ENCODE data around the gene ORC2.

Gene ORC2

DNA sequence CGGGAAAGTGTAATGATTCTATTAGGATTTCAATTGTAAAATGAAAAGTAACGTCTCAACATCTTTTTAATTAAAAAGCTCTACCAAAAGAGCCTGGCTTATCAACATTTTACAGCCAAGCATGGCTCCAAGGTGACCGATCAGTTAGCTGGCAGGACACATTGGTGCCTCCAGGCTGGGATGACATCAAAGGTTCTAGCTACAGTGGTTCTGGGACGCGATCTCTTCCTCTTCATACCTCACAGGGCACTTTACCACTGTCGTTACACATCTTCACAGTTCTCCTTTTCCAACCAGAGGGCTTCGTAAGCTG, 693 bp downstream of the ORC2 start:
- peak overlapping the region; percentile 88 for H3K27ac ChIP-seq (ENCODE audit: low read length, poor library complexity, severe bottlenecking)
- peak overlapping the region in 1 of 2 experiments; percentile 97 for H3K18ac ChIP-seq (ENCODE audit: low read depth in 1 of 2, low read length in 2 of 2)
- 7% methylated on average over 6 of the region's 7 CpGs for WGBS

DNA sequence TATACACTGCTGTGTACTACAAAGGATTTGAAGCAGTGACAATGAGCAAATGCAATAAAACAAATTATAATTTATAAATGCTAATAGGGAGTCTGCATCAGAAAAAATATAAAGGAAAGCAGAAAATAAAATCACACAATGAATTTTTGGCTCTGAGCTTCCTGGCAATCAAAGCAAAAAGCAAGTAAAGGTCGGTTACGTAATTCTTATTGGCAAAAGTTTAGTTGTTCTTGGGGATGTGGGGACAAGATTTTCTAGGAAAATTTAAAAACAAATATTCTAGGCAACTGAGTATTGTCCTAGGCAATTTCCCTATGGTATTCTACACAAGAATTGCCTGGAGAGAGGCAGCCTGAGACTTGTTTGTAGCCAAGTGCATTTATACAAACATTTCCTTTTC, 1.8 kb downstream of the ORC2 start:
- peak overlapping the region; percentile 92 for H3K9ac ChIP-seq (ENCODE audit: low read length)
- no peak overlapping the region for H2BK15ac ChIP-seq (ENCODE audit: low read depth, poor library complexity, severe bottlenecking)
- H3K79me1 ChIP-seq (replicated peaks; ENCODE audit: low read length, poor library complexity, severe bottlenecking), result peaks cover 20% of the 10 kb centered on the region
- peaks cover 6% of the 10 kb centered on the region for H3K4me1 ChIP-seq (ENCODE audit: control insufficient read depth, insufficient read depth, low read depth, low read length)
- H3K23ac ChIP-seq (ENCODE audit: low read length in 2 of 2), result no peak overlapping the region
- H3K36me3 ChIP-seq (ENCODE audit: control insufficient read depth in 1 of 2, insufficient read depth in 2 of 2, low read depth in 1 of 2, low read length in 2 of 2), result peaks cover 6 to 33% of the 10 kb centered on the region in 2 experiments
- H3K18ac ChIP-seq (ENCODE audit: low read depth in 1 of 2, low read length in 2 of 2), result no peak overlapping the region
- no peak overlapping the region for H4K91ac ChIP-seq (ENCODE audit: low read length)
- no peak overlapping the region for H3K4me2 ChIP-seq (ENCODE audit: low read length, poor library complexity, severe bottlenecking)
- peak overlapping the region in 1 of 2 experiments; percentile 89 for H3K4me3 ChIP-seq (ENCODE audit: insufficient read depth in 1 of 2, low read depth in 1 of 2, low read length in 2 of 2)
- no peak for DNase-seq
- H2AK5ac ChIP-seq (ENCODE audit: low read length, severe bottlenecking), result no peak overlapping the region
- H4K8ac ChIP-seq (ENCODE audit: low read length), result no peak overlapping the region
- no peaks in the 10 kb centered on the region for H3K9me3 ChIP-seq (ENCODE audit: control insufficient read depth, low read length)
- 80% methylated on average over 2 of the region's 2 CpGs for WGBS
- H2BK5ac ChIP-seq (ENCODE audit: low read depth, low read length, poor library complexity, severe bottlenecking), result no peak overlapping the region
- no peak overlapping the region for H3K14ac ChIP-seq (ENCODE audit: low read length in 2 of 2)
- H2BK12ac ChIP-seq (ENCODE audit: low read length in 2 of 2), result no peak overlapping the region
- H3K27me3 ChIP-seq (ENCODE audit: control insufficient read depth in 1 of 2, insufficient read depth in 1 of 2, low read length in 2 of 2), result no peaks in the 10 kb centered on the region
- no peak overlapping the region for H2BK120ac ChIP-seq (ENCODE audit: low read depth, low read length)
- no peak overlapping the region for H2AFZ ChIP-seq (ENCODE audit: low read depth, low read length)
- no peak overlapping the region for H3K27ac ChIP-seq (ENCODE audit: low read length, poor library complexity, severe bottlenecking)
- H3K4ac ChIP-seq (ENCODE audit: low read depth in 1 of 2, low read length in 2 of 2), result no peak overlapping the region

More for the DNA sequence above, 693 bp downstream of the ORC2 start:
- Histone ChIP-seq H3K4me2 (ENCODE audit: low read length, poor library complexity, severe bottlenecking) (peak overlapping the region; percentile 87), H3K14ac (ENCODE audit: low read length in 2 of 2) (no peak overlapping the region), H3K4ac (ENCODE audit: low read depth in 1 of 2, low read length in 2 of 2) (peak overlapping the region in 1 of 2 experiments; percentile 73), H3K9ac (ENCODE audit: low read length) (peak overlapping the region; percentile 92), H3K4me1 (ENCODE audit: control insufficient read depth, insufficient read depth, low read depth, low read length) (peaks cover 6% of the 10 kb centered on the region), H3K9me3 (ENCODE audit: control insufficient read depth, low read length) (no peaks in the 10 kb centered on the region), H3K79me1 (replicated peaks; ENCODE audit: low read length, poor library complexity, severe bottlenecking) (peaks cover 18% of the 10 kb centered on the region), H3K23ac (ENCODE audit: low read length in 2 of 2) (no peak overlapping the region), H2BK120ac (ENCODE audit: low read depth, low read length) (no peak overlapping the region), H3K36me3 (ENCODE audit: control insufficient read depth in 1 of 2, insufficient read depth in 2 of 2, low read depth in 1 of 2, low read length in 2 of 2) (peaks cover 3 to 23% of the 10 kb centered on the region in 2 experiments), H4K8ac (ENCODE audit: low read length) (no peak overlapping the region), H2BK5ac (ENCODE audit: low read depth, low read length, poor library complexity, severe bottlenecking) (no peak overlapping the region), H4K91ac (ENCODE audit: low read length) (no peak overlapping the region), H2AFZ (ENCODE audit: low read depth, low read length) (no peak overlapping the region), H2BK15ac (ENCODE audit: low read depth, poor library complexity, severe bottlenecking) (no peak overlapping the region), H2AK5ac (ENCODE audit: low read length, severe bottlenecking) (no peak overlapping the region), H2BK12ac (ENCODE audit: low read length in 2 of 2) (no peak overlapping the region), H3K27me3 (ENCODE audit: control insufficient read depth in 1 of 2, insufficient read depth in 1 of 2, low read length in 2 of 2) (no peaks in the 10 kb centered on the region), H3K4me3 (ENCODE audit: insufficient read depth in 1 of 2, low read depth in 1 of 2, low read length in 2 of 2) (peak overlapping the region; percentile 89 to 99)
- DNase-seq, result no peak

DNA sequence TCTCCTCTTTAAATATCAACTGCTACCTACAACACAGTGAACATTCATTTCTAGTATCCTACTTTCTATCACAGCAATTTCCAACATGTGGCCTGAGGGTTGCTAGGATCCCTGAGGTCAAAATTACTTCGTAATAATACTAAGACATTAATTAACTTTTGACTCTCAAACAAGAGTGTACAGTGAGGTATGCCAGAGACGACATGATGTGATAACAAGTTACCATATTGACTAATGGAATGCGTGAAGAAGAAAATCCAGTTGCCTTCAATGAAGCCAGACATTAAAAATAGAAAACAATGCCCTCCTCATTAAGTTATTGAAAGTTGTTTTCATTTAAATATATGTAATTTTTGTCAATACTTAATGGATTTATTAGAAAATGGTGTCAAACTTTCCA, 13.1 kb downstream of the ORC2 start:
- peaks cover 2% of the 10 kb centered on the region for H3K79me1 ChIP-seq (replicated peaks; ENCODE audit: low read length, poor library complexity, severe bottlenecking)
- H3K4me3 ChIP-seq (ENCODE audit: insufficient read depth in 1 of 2, low read depth in 1 of 2, low read length in 2 of 2), result no peak overlapping the region
- H2BK5ac ChIP-seq (ENCODE audit: low read depth, low read length, poor library complexity, severe bottlenecking), result no peak overlapping the region
- H3K18ac ChIP-seq (ENCODE audit: low read depth in 1 of 2, low read length in 2 of 2), result no peak overlapping the region
- H2BK15ac ChIP-seq (ENCODE audit: low read depth, poor library complexity, severe bottlenecking), result no peak overlapping the region
- H3K9ac ChIP-seq (ENCODE audit: low read length), result no peak overlapping the region
- no peak for DNase-seq
- H3K27me3 ChIP-seq (ENCODE audit: control insufficient read depth in 1 of 2, insufficient read depth in 1 of 2, low read length in 2 of 2), result no peaks in the 10 kb centered on the region
- H3K27ac ChIP-seq (ENCODE audit: low read length, poor library complexity, severe bottlenecking), result no peak overlapping the region
- no peak overlapping the region for H2BK120ac ChIP-seq (ENCODE audit: low read depth, low read length)
- no peak overlapping the region for H2AFZ ChIP-seq (ENCODE audit: low read depth, low read length)
- no peak overlapping the region for H2AK5ac ChIP-seq (ENCODE audit: low read length, severe bottlenecking)
- H4K91ac ChIP-seq (ENCODE audit: low read length), result no peak overlapping the region
- no peaks in the 10 kb centered on the region for H3K9me3 ChIP-seq (ENCODE audit: control insufficient read depth, low read length)
- WGBS, result 100% methylated on average over 2 of the region's 3 CpGs
- no peaks in the 10 kb centered on the region for H3K4me1 ChIP-seq (ENCODE audit: control insufficient read depth, insufficient read depth, low read depth, low read length)
- no peak overlapping the region for H4K8ac ChIP-seq (ENCODE audit: low read length)
- H2BK12ac ChIP-seq (ENCODE audit: low read length in 2 of 2), result no peak overlapping the region
- no peak overlapping the region for H3K14ac ChIP-seq (ENCODE audit: low read length in 2 of 2)
- H3K4ac ChIP-seq (ENCODE audit: low read depth in 1 of 2, low read length in 2 of 2), result no peak overlapping the region
- H3K23ac ChIP-seq (ENCODE audit: low read length in 2 of 2), result no peak overlapping the region
- H3K4me2 ChIP-seq (ENCODE audit: low read length, poor library complexity, severe bottlenecking), result no peak overlapping the region
- peaks cover 9 to 79% of the 10 kb centered on the region in 2 experiments for H3K36me3 ChIP-seq (ENCODE audit: control insufficient read depth in 1 of 2, insufficient read depth in 2 of 2, low read depth in 1 of 2, low read length in 2 of 2)

DNA sequence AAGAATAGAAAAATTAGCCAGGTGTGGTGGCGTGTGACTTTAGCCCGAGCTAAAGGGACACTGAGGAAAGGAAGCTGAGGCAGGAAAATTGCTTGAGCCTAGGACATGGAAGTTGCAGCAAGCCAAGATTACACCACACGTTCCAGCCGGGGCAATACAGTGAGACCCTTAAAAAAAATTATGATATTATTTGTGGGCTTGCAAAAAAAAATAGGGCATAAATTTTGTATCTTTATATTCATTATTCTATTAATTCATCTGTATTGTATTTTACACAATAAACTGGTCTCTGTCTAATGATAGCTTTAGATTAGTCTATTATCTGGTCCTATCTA, 18.1 kb downstream of the ORC2 start:
- peak overlapping the region; percentile 84 for H2AK5ac ChIP-seq (ENCODE audit: low read length, severe bottlenecking)
- H3K79me1 ChIP-seq (replicated peaks; ENCODE audit: low read length, poor library complexity, severe bottlenecking), result peaks cover 1% of the 10 kb centered on the region
- H4K8ac ChIP-seq (ENCODE audit: low read length), result no peak overlapping the region
- H3K27me3 ChIP-seq (ENCODE audit: control insufficient read depth in 1 of 2, insufficient read depth in 1 of 2, low read length in 2 of 2), result no peaks in the 10 kb centered on the region
- H3K4me3 ChIP-seq (ENCODE audit: insufficient read depth in 1 of 2, low read depth in 1 of 2, low read length in 2 of 2), result no peak overlapping the region
- no peak overlapping the region for H3K4me2 ChIP-seq (ENCODE audit: low read length, poor library complexity, severe bottlenecking)
- peak overlapping the region; percentile 84 for H3K27ac ChIP-seq (ENCODE audit: low read length, poor library complexity, severe bottlenecking)
- H4K91ac ChIP-seq (ENCODE audit: low read length), result no peak overlapping the region
- H2BK120ac ChIP-seq (ENCODE audit: low read depth, low read length), result no peak overlapping the region
- no peak overlapping the region for H2BK15ac ChIP-seq (ENCODE audit: low read depth, poor library complexity, severe bottlenecking)
- H3K18ac ChIP-seq (ENCODE audit: low read depth in 1 of 2, low read length in 2 of 2), result no peak overlapping the region
- no peak for DNase-seq
- H2BK5ac ChIP-seq (ENCODE audit: low read depth, low read length, poor library complexity, severe bottlenecking), result peak overlapping the region; percentile 89
- WGBS, result 97% methylated on average over 2 of the region's 4 CpGs
- no peak overlapping the region for H3K14ac ChIP-seq (ENCODE audit: low read length in 2 of 2)
- peaks cover 6% of the 10 kb centered on the region for H3K4me1 ChIP-seq (ENCODE audit: control insufficient read depth, insufficient read depth, low read depth, low read length)
- H2AFZ ChIP-seq (ENCODE audit: low read depth, low read length), result no peak overlapping the region
- H3K4ac ChIP-seq (ENCODE audit: low read depth in 1 of 2, low read length in 2 of 2), result no peak overlapping the region
- peaks cover 14 to 68% of the 10 kb centered on the region in 2 experiments for H3K36me3 ChIP-seq (ENCODE audit: control insufficient read depth in 1 of 2, insufficient read depth in 2 of 2, low read depth in 1 of 2, low read length in 2 of 2)
- peak overlapping the region; percentile 36 for H3K9ac ChIP-seq (ENCODE audit: low read length)
- H3K23ac ChIP-seq (ENCODE audit: low read length in 2 of 2), result no peak overlapping the region
- no peak overlapping the region for H2BK12ac ChIP-seq (ENCODE audit: low read length in 2 of 2)
- no peaks in the 10 kb centered on the region for H3K9me3 ChIP-seq (ENCODE audit: control insufficient read depth, low read length)
